GM12891 (cell line): ENCODE results near the gene PRKAG3.

Experiments
- DNase-seq: peaks from one replicate; pipeline ENCODE4 v3.0.0; 2011; ENCODE audit warnings: low spot score; ENCODE audit not compliant: insufficient read length
- FAIRE-seq: peaks from 2 replicates; lab custom pipeline; 2011; peaks lifted over from hg19 to GRCh38; lab: Jason Lieb, UNC
- PAX5 ChIP-seq: IDR thresholded peaks from 2 replicates; pipeline ENCODE4 v1.6.1; 2011; ENCODE audit warnings: low read length, moderate library complexity, mild to moderate bottlenecking; ENCODE audit not compliant: insufficient read depth, severe bottlenecking
- POLR2A ChIP-seq: IDR thresholded peaks from 2 replicates; pipeline ENCODE4 v1.6.1; 2011; ENCODE audit warnings: low read depth, low read length, control low read depth
- POLR2AphosphoS5 ChIP-seq: IDR thresholded peaks from 2 replicates; pipeline ENCODE4 v1.6.1; 2011; ENCODE audit warnings: low read depth, low read length, control low read depth
- POU2F2 ChIP-seq: IDR thresholded peaks from 2 replicates; pipeline ENCODE4 v1.6.1; 2011; ENCODE audit warnings: low read depth, mild to moderate bottlenecking, control low read depth, low read length, moderate library complexity
- SPI1 ChIP-seq: IDR thresholded peaks from 2 replicates; pipeline ENCODE4 v1.6.1; 2011; ENCODE audit warnings: low read depth, low read length, control low read depth
- TAF1 ChIP-seq: IDR thresholded peaks from 2 replicates; pipeline ENCODE4 v1.6.1; 2011; ENCODE audit warnings: low read depth, low read length, control low read depth

Gene PRKAG3

GRCh38 chr2:218827701-218828476 is 3.7 kb downstream of the PRKAG3 start:
- TF ChIP-seq POLR2A: no peak
- TF ChIP-seq POLR2AphosphoS5: no peak
- no peak for TF ChIP-seq SPI1
- TF ChIP-seq PAX5: no peak
- no peak for TF ChIP-seq TAF1
- TF ChIP-seq POU2F2: no peak
- FAIRE-seq (no peak), DNase-seq (no peak)

- no peak for TF ChIP-seq POLR2A
- TF ChIP-seq PAX5: no peak
- TF ChIP-seq POLR2AphosphoS5: no peak
- no peak for TF ChIP-seq SPI1
- no peak for TF ChIP-seq POU2F2
- TF ChIP-seq TAF1: no peak
- no peak for FAIRE-seq
- no peak for DNase-seq
Measured at GRCh38 chr2:218826791-218827190, 4.8 kb downstream of the PRKAG3 start.

- no peak for TF ChIP-seq SPI1
- no peak for TF ChIP-seq POLR2A
- no peak for TF ChIP-seq TAF1
- TF ChIP-seq POLR2AphosphoS5: no peak
- TF ChIP-seq PAX5: no peak
- TF ChIP-seq POU2F2: no peak
- no peak for DNase-seq
- FAIRE-seq: no peak
Measured at GRCh38 chr2:218824004-218824403, 7.6 kb downstream of the PRKAG3 start.

DNA sequence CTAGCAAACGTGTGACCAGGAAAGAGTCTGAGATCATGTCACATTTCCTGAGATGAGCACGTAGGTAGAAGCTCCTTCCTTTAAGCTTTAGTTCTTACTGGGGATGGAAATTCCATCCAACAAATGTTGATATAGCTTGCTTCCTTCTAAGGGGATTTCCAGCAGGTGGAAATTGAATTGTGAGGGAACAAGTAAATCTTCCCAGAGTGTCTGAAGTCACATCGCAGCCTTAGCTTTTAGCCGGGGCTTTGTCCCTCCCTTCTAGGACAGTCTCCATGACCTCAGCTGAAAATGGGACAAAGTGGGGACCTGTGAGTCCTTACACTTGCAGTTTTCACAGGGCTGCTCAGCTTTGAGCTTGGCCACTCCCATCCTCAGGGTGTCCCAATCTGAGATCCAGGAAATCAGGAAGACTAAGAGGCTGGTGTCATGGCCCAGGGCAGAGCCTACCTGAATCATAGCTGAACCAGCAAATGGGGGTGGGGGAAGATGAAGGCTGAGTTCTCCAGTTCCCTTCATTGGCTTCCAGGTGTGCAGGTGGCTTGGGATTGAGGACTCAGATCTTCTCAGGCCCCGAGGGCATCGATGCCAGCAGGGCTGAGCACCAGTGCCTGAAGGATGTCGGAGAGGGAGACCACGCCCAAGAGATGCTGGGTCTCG is 8.3 kb downstream of the PRKAG3 start:
- no peak for TF ChIP-seq TAF1
- no peak for TF ChIP-seq POLR2AphosphoS5
- TF ChIP-seq PAX5: no peak
- TF ChIP-seq SPI1: no peak
- TF ChIP-seq POU2F2: no peak
- TF ChIP-seq POLR2A: no peak
- DNase-seq (no peak), FAIRE-seq (no peak)

- DNase-seq (no peak), FAIRE-seq (no peak)
- TF ChIP-seq TAF1: no peak
- no peak for TF ChIP-seq PAX5
- no peak for TF ChIP-seq POLR2AphosphoS5
- TF ChIP-seq SPI1: no peak
- TF ChIP-seq POU2F2: no peak
- no peak for TF ChIP-seq POLR2A
Measured at GRCh38 chr2:218822622-218823021, 9.0 kb downstream of the PRKAG3 start.

DNA sequence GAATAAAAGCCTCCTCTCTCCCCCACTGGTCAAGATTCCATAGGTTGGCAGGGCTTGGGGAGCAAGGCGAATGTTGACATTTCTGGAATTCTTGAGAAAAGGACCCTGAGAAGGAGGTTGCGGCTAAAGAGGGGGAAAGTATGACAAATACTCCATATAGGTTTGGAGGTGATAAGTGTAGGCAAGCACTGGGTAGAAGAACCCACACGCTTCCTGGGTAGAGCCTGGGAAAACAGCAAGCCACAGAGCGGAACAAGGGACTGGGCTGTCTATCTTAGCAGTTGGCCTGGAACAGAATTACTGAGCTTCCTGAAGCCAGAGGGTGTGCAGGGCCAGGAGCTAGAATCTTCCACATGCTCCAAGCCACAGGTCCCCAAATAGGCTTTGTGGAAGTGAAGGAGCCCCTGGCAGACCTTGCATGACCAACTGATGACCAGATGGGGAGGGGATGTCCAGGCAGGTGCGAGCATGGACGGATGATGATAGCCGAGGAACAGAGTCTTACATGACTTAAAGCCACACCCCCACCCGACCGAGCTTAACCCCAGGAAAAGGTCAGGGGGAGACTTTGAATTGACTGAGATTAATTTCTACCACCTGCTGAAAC is 9.9 kb downstream of the PRKAG3 start:
- no peak for DNase-seq
- FAIRE-seq: no peak
- TF ChIP-seq PAX5: no peak
- no peak for TF ChIP-seq TAF1
- TF ChIP-seq POU2F2: no peak
- no peak for TF ChIP-seq POLR2AphosphoS5
- TF ChIP-seq POLR2A: no peak
- no peak for TF ChIP-seq SPI1

GRCh38 chr2:218820746-218821369 is 10.7 kb downstream of the PRKAG3 start:
- FAIRE-seq (no peak), DNase-seq (no peak)
- TF ChIP-seq POLR2A (no peak), POLR2AphosphoS5 (no peak), POU2F2 (no peak), SPI1 (no peak), TAF1 (no peak)

GRCh38 chr2:218819093-218819492 is 12.5 kb downstream of the PRKAG3 start:
- DNase-seq (no peak), FAIRE-seq (no peak)
- TF ChIP-seq POLR2AphosphoS5: no peak
- TF ChIP-seq POU2F2: no peak
- TF ChIP-seq PAX5: no peak
- TF ChIP-seq POLR2A: no peak
- no peak for TF ChIP-seq SPI1
- TF ChIP-seq TAF1: no peak
